GM19452 (cell line): Measurements from ENCODE around the gene YARS2.

Experiments used
- ATAC-seq: cut with Tn5 transposase; IDR thresholded peaks from one replicate; pipeline ENCODE4 v1.9.1; 2021; ENCODE audit not compliant: unreplicated experiment

Gene YARS2

GRCh38 chr12:32755654-32756475, at the start of gene YARS2:
Gene YARS2, minus strand, starts transcription at chr12:32755897. Its CDS starts 23 bp downstream, at chr12:32755874.
- peak; percentile 92 for ATAC-seq

GRCh38 chr12:32804301-32804700, 48.6 kb upstream of the YARS2 start:
- no peak for ATAC-seq

DNA sequence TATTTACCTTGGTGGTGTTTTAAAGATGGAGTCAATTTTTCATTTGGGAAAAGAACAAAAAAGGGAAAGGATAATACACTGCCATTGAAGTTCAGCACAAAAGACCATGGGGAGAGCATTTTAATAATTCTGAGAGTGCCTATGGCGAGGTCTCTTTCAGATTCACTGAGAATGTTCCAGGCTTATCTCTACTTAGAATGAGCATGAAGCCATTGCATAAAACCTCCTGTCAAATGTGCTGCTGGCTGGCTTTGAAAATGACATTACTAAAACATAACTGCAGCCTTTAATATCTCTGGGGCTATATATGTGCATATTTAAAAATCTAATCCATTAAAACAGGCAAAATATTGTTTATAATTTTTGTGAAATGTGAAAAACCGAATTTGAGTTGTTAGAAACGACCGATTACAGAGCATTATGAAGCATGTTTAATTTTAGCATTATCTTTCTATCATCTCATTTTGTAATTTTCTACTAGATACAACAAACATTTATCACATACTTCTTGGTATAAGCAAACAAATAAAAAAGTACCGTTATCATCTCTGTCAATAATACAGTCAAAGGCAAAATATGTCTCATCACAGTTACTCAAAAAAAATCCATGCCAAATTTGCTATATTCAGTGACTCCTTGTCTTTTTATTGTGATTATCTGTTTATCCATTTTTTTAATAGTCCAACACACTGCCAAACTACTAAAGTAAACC, 45.7 kb upstream of the YARS2 start:
- no peak for ATAC-seq

DNA sequence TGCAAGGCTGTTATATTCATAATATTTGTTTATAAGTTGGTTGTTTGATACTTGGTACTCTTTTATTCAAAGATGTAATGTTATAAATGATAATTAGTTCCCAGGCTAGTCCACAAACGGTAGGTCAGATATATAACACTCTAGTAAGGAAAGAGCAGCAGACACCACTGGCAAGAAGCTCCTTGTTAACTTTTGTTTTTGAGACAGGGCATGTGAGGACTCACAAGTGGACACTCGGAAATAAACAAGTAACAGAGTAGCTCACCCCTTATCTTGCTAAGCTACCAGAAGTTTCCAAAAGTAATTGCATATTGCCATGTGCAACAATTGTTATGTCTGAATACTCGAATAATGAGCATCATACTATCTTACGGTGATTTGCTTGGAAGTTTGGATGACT, 38.6 kb upstream of the YARS2 start:
- ATAC-seq = no peak

GRCh38 chr12:32789916-32790315, 34.2 kb upstream of the YARS2 start:
- no peak for ATAC-seq

GRCh38 chr12:32789446-32789845, 33.7 kb upstream of the YARS2 start:
- ATAC-seq = no peak

DNA sequence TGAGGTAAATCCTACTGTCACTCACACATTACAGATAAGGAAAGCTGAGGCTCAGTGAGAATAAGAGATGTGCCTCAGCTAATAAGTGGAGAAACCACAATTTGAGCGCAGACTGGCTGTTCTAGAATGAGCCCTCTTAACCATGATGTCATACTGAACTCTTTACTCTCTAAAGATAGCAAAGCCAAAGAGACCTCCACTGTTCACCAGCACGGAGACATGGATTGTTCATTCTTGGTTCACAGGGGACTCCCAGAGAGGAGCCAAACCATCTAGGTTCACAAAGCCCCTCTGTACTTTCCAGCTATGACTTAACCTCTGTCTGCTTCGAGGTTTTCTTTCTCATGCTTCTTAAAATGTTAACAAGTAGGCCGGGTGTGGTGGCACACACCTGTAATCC, 32.7 kb upstream of the YARS2 start:
- ATAC-seq = no peak

GRCh38 chr12:32785557-32785956, 29.9 kb upstream of the YARS2 start:
- ATAC-seq = no peak

DNA sequence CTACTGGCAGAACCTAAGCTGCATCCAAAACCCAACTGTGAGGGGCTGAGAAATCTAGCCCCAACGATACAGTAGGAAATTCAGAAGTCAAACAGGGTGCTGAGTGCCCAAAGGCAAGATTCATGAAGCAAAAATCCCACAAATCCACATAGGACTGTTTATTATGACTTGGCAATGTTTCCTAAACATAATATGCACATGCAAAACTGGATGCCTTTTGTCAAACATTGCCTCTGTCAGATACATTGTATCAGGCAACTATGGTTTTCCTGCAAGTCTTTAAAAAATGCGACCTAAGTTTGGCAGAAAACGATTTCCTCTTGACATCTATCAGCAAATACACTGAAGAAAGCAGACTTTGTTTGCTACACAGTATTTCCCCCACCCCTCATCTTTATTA, 27.3 kb upstream of the YARS2 start:
- ATAC-seq = no peak

- no peak for ATAC-seq
Measured at GRCh38 chr12:32780071-32780470, 24.4 kb upstream of the YARS2 start.

DNA sequence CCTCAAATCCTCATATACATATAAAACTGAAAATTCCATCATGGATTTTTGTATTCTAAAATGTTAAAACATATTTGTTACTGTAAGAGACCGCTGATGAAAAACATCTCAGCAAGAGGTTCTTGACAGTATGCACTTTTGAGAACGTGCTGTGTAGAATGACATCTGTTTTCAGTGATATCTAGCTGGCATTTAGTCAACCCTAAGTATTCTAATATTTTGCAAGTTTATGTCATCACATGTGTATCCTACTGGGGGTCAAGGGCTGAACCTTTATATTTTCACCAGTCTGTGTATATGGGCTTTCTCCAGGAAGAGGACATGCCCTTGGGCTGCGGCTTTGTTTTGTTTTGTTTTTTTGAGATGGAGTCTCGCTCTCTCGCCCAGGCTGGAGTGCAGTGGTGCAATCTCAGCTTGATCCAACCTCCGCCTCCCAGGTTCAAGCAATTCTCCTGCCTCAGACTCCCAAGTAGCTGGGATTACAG, 22.0 kb upstream of the YARS2 start:
- no peak for ATAC-seq

GRCh38 chr12:32777159-32777558, 21.5 kb upstream of the YARS2 start:
- ATAC-seq = no peak

DNA sequence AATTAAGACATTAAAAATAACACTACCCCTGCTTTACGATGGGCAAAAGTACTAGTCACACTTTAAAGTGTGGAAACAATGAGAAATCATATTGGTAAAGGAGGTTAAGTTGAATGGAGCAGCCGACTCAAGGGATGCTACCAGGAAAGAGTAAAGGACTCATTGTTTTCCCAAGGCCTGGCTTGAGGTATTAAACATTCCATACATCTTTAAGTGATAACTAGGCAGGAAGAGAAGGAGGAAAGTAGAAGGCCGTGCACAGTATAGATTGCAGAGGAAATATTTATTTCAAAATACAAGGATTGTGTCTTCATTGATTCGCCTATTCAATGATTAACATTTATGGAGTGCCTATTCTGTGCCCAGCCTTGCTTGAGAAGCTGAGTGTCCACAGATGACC, 20.6 kb upstream of the YARS2 start:
- ATAC-seq = no peak

GRCh38 chr12:32773691-32774090, 18.0 kb upstream of the YARS2 start:
- no peak for ATAC-seq

DNA sequence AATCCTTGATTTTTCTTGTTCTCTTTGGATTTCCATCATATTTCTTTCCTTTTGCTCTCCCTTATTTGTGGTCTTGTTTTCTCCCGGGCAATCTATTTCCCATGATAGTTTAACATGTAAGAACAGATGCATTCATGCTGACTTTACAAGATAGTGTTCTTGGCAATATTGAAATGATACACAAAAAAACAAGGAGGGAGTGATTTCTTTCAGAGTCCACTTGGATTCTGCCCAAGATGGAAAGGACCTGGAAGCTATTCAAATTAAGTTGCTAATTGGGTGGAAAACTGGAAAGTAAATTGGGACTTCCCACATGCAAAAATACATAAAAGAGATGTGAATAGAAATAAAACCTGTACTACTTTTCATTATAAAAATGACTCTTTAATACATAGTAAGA, 14.4 kb upstream of the YARS2 start:
- no peak for ATAC-seq

DNA sequence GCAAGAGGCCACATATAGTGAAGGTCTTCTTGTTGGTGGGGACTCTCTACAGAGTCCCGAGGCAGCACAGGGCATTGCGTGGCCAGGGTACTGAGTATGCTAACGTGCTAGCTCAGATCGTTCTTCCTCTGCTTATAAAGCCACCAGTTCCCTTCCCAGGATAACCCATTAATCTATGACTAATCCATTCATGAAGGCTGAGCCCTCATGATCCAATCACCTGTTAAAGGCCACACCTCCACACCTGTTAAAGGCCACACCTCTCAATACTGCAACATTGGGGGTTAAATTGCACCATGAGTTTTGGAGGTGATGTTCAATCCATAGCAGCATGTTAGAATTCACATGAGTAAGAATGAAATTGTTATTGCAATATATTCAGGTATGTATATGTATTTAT, 12.8 kb upstream of the YARS2 start:
- ATAC-seq = no peak

GRCh38 chr12:32765906-32766305, 10.2 kb upstream of the YARS2 start:
- ATAC-seq = no peak

DNA sequence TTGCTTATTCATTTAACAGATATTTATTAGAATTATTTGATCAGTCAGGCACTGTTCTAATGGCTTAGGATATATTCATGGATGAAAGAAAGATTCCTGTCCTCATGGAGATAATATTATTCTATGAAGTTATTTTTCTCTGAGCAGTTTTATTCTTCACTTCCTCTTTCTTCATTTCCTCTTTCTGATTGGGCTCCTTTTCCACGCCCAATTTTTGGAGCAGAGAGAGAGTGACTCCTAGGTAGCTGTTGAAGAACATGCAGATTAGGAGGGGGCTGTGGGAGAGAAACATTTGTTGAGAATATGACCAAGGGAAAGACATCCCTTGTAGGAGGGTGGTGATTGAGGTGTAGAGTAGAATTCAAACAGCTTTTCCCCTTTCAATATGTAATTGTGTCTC, 6.0 kb upstream of the YARS2 start:
- ATAC-seq = no peak

DNA sequence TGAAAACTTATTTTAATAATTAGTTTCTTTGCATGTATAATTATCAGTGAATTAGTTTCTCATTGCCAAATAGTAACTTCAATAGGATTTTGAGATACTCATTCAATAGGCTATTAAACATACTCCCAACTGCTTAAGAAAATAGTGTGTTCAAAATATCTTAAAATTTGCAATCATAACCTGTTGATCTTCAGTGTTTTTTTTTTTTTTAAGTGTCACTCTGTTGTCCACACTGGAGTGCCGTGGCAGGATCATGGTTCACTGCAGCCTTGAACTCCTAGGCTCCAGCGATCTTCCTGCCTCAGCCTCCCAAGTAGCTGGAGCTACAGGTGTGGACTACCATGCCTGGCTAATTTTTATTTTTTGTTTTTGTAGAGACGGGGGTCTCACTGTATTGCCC, 1.5 kb upstream of the YARS2 start:
- no peak for ATAC-seq

- no peak for ATAC-seq
Measured at GRCh38 chr12:32756476-32757066, 874 bp upstream of the YARS2 start.

DNA sequence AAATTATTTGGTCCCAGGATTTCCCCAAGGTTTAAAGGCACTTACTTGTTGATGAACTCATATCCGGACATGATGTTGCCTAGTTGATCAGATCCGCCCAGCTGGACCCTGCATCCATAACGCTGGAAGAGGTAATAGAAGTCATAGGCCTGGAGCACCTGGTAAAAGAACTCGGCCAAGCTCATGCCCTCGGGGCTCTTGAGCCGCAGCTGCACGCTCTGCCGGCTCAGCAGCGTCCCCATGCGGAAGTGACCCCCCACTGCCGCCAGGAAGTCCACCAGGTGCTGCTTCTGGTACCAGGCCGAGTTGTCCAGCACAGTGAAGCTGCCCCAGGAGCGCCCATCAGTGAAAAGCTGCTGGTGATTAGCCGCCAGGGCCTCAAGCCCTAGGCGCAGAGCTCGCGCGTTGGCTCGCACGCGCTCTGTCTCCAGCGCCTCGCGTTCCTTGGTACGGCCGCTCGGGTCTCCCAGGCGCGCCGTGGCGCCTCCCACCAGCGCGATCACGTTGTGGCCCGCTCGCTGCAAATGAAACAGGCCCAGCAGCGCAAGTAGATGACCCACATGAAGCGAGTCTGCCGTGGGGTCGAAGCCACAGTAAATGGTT, 545 bp downstream of the YARS2 start:
- peak; percentile 56 for ATAC-seq

GRCh38 chr12:32754111-32754510, 1.6 kb downstream of the YARS2 start:
- ATAC-seq = no peak
